Endothelial cell of umbilical vein (primary cell): ENCODE measurements around the gene C1orf105.

Experiments
- CTCF ChIP-seq, 2 donors: IDR thresholded peaks; 1 replicate in 1 of 2; 2 replicates in 1 of 2; pipeline ENCODE4 v1.5.1; 2011; ENCODE audit warnings: low read length in 2 of 2, mild to moderate bottlenecking in 2 of 2, moderate library complexity in 2 of 2, control low read depth in 1 of 2, inconsistent platforms in 1 of 2, low read depth in 1 of 2; ENCODE audit not compliant: insufficient read depth in 1 of 2; ENCODE audit errors: extremely low read depth in 1 of 2
- MAX ChIP-seq: IDR thresholded peaks from 2 replicates; pipeline ENCODE4 v1.6.1; 2011; ENCODE audit not compliant: insufficient read depth, insufficient read length
- POLR2A ChIP-seq: IDR thresholded peaks from 2 replicates; pipeline ENCODE4 v1.6.1; 2012; ENCODE audit warnings: low read depth, mild to moderate bottlenecking, control low read depth, low read length
- POLR2AphosphoS5 ChIP-seq: IDR thresholded peaks from 2 replicates; pipeline ENCODE4 v1.6.1; 2012; ENCODE audit warnings: low read depth, mild to moderate bottlenecking, control low read depth, low read length, moderate library complexity; ENCODE audit not compliant: insufficient read depth

GRCh38 chr1:172468296-172468695 is 47.8 kb downstream of the C1orf105 start:
- no peak for TF ChIP-seq CTCF (IDR thresholded peaks at IDR 0.05; ENCODE audit: extremely low read depth in 1 of 2, insufficient read depth in 1 of 2, low read depth in 1 of 2, low read length in 2 of 2)
- TF ChIP-seq POLR2A, result no peak
- TF ChIP-seq POLR2AphosphoS5, result no peak
- TF ChIP-seq MAX, result no peak
